Sigmoid colon (tissue), 4 donors: Measurements from ENCODE around the gene ELAVL3.
"Not testable (repeated sequence)": the region's sequence is repeated elsewhere in the genome, so short reads cannot be mapped to it uniquely, and the experiment has no call there.

Source experiments
- POLR2A ChIP-seq, 2 donors: fragments of 450-650 bp; IDR thresholded peaks; one replicate each; pipeline ENCODE4 v1.6.1; 2016; ENCODE audit warnings: antibody characterized with exemption in 2 of 2, mild to moderate bottlenecking in 2 of 2, moderate library complexity in 2 of 2
- POLR2AphosphoS5 ChIP-seq, 4 donors: sonication (generic); formaldehyde crosslinking; IDR thresholded peaks; one replicate each; pipeline ENCODE4 v1.6.1; 2017; ENCODE audit warnings: antibody characterized with exemption in 4 of 4
- TF ChIP-seq, protein P1 (sequence below), 4 experiments: fragments of 450-650 bp in 3 of 4; fragments of 200-600 bp in 1 of 4; IDR thresholded peaks; one replicate each; pipeline ENCODE4 v1.5.1; 2016 to 2019; ENCODE audit warnings: antibody characterized with exemption in 4 of 4, mild to moderate bottlenecking in 3 of 4, moderate library complexity in 2 of 4

DNA sequence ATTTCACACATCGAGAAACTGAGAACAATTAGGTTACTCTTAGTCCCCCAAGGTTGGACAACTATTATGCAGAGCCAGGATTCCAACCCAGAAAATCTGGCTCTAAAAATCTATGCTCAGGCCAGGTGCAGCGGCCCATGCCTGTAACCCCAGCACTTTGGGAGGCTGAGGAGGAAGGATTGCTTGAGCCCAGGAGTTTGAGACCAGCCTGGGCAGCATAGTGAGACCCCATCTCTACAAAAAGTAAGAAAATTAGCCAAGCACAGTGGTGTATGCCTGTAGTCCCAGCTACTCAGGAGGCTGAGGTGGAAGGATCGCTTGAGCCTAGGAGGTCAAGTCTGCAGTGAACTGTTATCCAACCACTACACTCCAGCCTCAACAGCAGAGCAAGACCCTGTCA is 47.3 kb downstream of the ELAVL3 start:
- TF ChIP-seq POLR2AphosphoS5, POLR2A (IDR thresholded peaks at IDR 0.05): not testable (repeated sequence)
- TF ChIP-seq, protein P1, sequence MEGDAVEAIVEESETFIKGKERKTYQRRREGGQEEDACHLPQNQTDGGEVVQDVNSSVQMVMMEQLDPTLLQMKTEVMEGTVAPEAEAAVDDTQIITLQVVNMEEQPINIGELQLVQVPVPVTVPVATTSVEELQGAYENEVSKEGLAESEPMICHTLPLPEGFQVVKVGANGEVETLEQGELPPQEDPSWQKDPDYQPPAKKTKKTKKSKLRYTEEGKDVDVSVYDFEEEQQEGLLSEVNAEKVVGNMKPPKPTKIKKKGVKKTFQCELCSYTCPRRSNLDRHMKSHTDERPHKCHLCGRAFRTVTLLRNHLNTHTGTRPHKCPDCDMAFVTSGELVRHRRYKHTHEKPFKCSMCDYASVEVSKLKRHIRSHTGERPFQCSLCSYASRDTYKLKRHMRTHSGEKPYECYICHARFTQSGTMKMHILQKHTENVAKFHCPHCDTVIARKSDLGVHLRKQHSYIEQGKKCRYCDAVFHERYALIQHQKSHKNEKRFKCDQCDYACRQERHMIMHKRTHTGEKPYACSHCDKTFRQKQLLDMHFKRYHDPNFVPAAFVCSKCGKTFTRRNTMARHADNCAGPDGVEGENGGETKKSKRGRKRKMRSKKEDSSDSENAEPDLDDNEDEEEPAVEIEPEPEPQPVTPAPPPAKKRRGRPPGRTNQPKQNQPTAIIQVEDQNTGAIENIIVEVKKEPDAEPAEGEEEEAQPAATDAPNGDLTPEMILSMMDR (IDR thresholded peaks at IDR 0.05) = not testable (repeated sequence)
